GM23338 (cell line): Measurements from ENCODE around the gene VEGFB.

Experiments used
- EZH2 ChIP-seq: fragments of 200-600 bp; sonication (generic); IDR thresholded peaks from one replicate; pipeline ENCODE4 v1.8.0; 2017; ENCODE audit warnings: antibody characterized with exemption, mild to moderate bottlenecking, low read depth; ENCODE audit not compliant: unreplicated experiment
- ZNF331 ChIP-seq: fragments of 250-450 bp; sonication (Bioruptor Pico); IDR thresholded peaks from 2 replicates; pipeline ENCODE4 v1.5.0; 2020; ENCODE audit warnings: low read depth, mild to moderate bottlenecking, moderate library complexity
- TF ChIP-seq, protein P1 (sequence below), 2 experiments: fragments of 200-600 bp in 1 of 2; sonication (generic) in 1 of 2; conservative IDR thresholded peaks; 2 replicates each; pipeline versions ENCODE4 v1.5.1 to v1.6.1; 2016 to 2017; ENCODE audit warnings: antibody characterized with exemption in 2 of 2, low read depth in 2 of 2, mild to moderate bottlenecking in 2 of 2, moderate library complexity in 1 of 2
- TF ChIP-seq, protein P2 (sequence below): fragments of 250-450 bp; sonication (Bioruptor Pico); IDR thresholded peaks from 2 replicates; pipeline ENCODE4 v1.5.0; 2020; ENCODE audit warnings: mild to moderate bottlenecking, moderate library complexity

DNA sequence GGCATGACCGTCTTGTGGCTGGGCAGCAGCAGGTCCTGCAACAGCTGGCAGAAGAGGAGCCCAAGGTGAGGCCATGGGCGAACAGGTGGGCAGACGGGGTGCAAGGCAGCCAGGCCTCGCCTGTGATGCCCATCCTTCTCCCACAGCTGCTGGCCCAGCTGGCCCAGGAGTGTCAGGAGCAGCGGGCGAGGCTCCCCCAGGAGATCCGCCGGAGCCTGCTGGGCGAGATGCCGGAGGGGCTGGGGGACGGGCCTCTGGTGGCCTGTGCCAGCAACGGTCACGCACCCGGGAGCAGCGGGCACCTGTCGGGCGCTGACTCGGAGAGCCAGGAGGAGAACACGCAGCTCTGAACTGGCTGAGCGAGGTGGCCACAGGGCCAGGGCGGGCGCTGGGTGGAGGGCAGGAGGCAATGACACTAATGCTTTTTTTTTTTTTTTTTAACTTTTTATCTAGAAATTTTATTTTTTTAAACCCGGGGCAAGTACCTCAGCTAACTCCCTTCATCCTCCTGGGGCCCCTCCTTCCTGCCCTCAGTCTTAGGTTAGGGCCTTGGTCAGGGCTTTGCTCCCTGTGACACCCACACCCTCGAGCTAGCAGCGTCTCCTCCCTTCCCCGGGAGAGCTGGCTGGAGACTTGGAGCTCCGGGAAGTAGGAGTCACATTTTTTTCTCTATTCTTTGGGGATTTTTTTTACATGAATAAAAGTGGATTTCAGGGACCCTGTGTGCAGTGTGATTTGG is 33.0 kb downstream of the VEGFB start:
- TF ChIP-seq EZH2, result no peak
- no peak for TF ChIP-seq ZNF331
- TF ChIP-seq, protein P1, sequence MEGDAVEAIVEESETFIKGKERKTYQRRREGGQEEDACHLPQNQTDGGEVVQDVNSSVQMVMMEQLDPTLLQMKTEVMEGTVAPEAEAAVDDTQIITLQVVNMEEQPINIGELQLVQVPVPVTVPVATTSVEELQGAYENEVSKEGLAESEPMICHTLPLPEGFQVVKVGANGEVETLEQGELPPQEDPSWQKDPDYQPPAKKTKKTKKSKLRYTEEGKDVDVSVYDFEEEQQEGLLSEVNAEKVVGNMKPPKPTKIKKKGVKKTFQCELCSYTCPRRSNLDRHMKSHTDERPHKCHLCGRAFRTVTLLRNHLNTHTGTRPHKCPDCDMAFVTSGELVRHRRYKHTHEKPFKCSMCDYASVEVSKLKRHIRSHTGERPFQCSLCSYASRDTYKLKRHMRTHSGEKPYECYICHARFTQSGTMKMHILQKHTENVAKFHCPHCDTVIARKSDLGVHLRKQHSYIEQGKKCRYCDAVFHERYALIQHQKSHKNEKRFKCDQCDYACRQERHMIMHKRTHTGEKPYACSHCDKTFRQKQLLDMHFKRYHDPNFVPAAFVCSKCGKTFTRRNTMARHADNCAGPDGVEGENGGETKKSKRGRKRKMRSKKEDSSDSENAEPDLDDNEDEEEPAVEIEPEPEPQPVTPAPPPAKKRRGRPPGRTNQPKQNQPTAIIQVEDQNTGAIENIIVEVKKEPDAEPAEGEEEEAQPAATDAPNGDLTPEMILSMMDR (conservative IDR thresholded peaks at IDR 0.05; ENCODE audit: low read depth in 2 of 2), result no peak
- TF ChIP-seq, protein P2, sequence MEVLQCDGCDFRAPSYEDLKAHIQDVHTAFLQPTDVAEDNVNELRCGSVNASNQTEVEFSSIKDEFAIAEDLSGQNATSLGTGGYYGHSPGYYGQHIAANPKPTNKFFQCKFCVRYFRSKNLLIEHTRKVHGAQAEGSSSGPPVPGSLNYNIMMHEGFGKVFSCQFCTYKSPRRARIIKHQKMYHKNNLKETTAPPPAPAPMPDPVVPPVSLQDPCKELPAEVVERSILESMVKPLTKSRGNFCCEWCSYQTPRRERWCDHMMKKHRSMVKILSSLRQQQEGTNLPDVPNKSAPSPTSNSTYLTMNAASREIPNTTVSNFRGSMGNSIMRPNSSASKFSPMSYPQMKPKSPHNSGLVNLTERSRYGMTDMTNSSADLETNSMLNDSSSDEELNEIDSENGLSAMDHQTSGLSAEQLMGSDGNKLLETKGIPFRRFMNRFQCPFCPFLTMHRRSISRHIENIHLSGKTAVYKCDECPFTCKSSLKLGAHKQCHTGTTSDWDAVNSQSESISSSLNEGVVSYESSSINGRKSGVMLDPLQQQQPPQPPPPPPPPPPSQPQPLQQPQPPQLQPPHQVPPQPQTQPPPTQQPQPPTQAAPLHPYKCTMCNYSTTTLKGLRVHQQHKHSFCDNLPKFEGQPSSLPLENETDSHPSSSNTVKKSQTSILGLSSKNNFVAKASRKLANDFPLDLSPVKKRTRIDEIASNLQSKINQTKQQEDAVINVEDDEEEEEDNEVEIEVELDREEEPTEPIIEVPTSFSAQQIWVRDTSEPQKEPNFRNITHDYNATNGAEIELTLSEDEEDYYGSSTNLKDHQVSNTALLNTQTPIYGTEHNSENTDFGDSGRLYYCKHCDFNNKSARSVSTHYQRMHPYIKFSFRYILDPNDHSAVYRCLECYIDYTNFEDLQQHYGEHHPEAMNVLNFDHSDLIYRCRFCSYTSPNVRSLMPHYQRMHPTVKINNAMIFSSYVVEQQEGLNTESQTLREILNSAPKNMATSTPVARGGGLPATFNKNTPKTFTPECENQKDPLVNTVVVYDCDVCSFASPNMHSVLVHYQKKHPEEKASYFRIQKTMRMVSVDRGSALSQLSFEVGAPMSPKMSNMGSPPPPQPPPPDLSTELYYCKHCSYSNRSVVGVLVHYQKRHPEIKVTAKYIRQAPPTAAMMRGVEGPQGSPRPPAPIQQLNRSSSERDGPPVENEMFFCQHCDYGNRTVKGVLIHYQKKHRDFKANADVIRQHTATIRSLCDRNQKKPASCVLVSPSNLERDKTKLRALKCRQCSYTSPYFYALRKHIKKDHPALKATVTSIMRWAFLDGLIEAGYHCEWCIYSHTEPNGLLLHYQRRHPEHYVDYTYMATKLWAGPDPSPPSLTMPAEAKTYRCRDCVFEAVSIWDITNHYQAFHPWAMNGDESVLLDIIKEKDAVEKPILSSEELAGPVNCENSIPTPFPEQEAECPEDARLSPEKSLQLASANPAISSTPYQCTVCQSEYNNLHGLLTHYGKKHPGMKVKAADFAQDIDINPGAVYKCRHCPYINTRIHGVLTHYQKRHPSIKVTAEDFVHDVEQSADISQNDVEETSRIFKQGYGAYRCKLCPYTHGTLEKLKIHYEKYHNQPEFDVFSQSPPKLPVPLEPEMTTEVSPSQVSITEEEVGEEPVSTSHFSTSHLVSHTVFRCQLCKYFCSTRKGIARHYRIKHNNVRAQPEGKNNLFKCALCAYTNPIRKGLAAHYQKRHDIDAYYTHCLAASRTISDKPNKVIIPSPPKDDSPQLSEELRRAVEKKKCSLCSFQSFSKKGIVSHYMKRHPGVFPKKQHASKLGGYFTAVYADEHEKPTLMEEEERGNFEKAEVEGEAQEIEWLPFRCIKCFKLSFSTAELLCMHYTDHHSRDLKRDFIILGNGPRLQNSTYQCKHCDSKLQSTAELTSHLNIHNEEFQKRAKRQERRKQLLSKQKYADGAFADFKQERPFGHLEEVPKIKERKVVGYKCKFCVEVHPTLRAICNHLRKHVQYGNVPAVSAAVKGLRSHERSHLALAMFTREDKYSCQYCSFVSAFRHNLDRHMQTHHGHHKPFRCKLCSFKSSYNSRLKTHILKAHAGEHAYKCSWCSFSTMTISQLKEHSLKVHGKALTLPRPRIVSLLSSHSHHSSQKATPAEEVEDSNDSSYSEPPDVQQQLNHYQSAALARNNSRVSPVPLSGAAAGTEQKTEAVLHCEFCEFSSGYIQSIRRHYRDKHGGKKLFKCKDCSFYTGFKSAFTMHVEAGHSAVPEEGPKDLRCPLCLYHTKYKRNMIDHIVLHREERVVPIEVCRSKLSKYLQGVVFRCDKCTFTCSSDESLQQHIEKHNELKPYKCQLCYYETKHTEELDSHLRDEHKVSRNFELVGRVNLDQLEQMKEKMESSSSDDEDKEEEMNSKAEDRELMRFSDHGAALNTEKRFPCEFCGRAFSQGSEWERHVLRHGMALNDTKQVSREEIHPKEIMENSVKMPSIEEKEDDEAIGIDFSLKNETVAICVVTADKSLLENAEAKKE (CRISPR knock-in tag), result no peak
